Raji (cell line): ENCODE data around the gene TNXB.

Source experiments
- POLR2A ChIP-seq: IDR thresholded peaks from 2 replicates; pipeline ENCODE4 v1.6.1; 2011; ENCODE audit warnings: low read depth, low read length, control low read depth; ENCODE audit not compliant: insufficient read depth

Gene TNXB

GRCh38 chr6:32109114-32109764 is at the start of gene TNXB:
Gene TNXB, minus strand, starts transcription at chr6:32109338. Its CDS starts 11,140 bp downstream, at chr6:32098198.
- no peak for TF ChIP-seq POLR2A

- no peak for TF ChIP-seq POLR2A
Measured at GRCh38 chr6:32158052-32158451, 48.9 kb upstream of the TNXB start.

DNA sequence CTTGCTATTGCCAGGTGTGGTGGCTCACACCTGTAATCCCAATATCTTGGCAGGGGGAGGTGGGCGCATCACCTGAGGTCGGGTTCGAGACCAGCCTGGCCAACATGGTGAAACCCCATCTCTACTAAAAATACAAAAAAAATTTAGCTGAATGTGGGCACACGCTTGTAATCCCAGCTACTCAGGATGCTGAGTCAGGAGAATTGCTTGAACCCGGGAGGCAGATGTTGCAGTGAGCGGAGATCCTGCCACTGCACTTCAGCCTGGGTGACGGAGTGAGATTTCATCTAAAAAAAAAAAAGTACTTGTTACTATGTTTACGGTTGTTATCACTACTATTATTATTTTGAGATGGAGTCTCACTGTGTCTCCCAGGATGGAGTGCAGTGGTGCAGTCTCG is 47.8 kb upstream of the TNXB start:
- TF ChIP-seq POLR2A: no peak

- peak; percentile 42; the same call in 1 of the 2 replicates for TF ChIP-seq POLR2A
Measured at GRCh38 chr6:32154514-32155161, 45.5 kb upstream of the TNXB start.

DNA sequence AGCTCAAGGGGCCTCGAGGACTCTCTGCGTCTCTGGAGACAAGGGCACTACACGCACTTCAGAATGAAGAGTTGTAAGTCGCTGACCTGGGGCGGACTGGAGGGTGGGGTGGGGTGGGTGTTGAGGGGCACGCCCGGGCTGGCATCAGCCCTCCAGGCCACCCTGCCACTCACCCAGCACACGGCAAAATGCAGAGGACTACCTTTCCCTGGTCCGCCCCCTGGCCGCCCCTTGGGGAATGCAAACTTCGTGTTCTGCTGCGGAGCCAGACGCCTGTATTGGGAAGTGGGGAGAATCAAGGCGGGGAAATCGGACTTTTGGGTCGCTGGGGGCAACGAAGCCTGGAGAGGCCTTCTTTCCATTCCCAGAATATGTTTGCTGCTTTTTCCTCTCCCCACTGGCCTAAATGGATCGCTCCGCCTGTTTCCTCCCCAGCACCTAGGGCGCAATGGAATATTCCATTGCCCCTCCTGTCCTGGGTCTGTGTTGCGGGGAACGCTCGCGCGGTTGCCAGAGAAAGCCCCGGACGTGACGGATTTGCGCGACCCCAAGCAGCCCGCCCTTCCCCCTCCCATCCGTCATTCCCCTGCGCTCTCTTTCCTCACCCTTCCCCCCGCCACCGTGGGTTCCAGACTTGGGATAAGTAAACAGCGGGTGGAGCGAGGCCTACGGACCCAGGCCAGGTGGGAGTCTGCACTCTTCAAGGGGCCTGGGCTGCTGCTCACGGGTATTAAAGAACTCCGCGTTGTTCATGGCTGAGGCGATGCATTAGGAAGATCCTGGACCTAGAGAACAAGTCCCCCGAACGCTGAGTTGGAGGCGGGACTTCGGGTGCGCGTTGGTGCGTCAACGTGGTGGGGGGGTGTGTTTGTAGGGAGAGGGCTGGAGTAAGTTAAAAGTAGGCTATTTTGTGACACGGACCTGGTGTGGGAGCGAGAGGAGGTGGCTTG is 44.7 kb upstream of the TNXB start, which contains the start of gene PPT2:
Gene PPT2 (plus strand): TSS at position 578 of the 950 bp plus-strand sequence. CDS start 454 bp downstream, outside the sequence.
- TF ChIP-seq POLR2A: no peak

DNA sequence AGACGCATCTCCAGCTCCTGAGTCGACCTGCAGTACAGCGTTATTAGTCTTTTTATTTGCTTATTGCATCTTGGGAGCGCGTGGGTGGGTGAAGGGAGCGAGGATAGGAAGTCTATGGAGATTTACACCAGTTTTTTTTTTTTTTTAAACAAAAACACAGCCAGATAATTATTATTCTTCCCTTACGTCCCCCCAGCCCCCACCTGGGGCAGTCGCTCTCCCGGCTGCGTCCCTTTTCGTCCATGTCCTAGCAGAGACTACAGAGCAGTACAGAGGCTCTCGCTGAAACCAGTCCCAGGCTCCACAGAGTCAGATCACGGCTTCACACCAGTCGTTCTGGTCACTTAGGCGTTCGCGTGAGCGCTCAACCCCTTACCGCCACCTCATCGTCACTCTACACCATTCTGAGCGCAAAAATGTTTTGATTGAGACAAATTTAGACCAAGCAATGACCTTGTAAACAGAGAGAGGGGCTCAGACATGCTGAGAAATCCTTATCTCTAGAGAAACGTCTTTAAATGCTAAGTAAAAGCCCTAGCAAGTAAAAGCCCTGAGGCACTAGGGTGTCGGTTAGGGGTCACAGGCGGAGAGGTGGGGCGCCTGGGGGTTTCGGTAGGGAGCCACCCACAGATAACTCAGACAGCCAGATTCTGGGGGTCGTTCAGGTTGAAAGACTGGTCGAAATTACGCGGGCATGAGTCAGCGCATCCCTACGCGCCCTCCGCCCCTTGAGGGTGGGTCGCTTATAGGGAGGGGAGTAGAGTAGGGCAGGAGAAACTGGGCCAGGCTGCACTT is 43.8 kb upstream of the TNXB start:
- no peak for TF ChIP-seq POLR2A

GRCh38 chr6:32151863-32152768 is 43.0 kb upstream of the TNXB start, which contains the start of gene PRRT1:
Gene PRRT1, minus strand, starts transcription at chr6:32151939. Its CDS starts 112 bp downstream, at chr6:32151827.
- TF ChIP-seq POLR2A: no peak

DNA sequence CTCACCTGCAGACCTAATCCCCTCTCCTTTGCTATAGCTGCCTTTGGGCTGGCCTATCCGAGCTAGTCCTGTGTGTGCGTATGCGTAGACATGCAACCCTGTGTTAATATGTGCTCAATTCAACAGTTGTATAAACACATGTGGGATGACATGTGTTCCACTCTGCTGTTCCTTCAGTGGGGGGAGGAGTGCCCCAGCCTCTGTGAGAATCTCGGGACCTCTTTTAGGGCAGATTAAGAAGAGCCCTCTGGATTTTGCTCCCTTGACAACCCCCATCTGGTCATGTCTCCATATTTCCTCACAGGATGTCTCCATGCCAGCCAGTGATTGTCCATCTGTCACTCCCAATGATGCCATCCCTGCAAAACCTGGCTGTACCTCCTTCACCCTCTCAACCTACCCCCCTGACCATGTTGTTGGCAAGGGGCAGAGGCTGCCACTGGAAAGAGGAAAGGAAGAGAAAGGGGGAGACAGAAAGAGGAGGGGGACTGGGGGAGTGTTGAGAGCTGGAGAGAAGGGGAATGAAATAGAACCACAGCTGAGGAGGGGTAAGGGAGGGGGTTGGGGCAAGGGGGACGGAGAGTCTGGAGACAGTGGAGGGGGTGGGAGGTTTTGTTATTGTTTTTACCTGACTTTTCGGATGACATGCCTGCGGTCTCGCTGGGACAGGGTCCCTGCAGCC is 42.2 kb upstream of the TNXB start:
- no peak for TF ChIP-seq POLR2A

- TF ChIP-seq POLR2A: no peak
Measured at GRCh38 chr6:32149932-32150870, 41.1 kb upstream of the TNXB start.

DNA sequence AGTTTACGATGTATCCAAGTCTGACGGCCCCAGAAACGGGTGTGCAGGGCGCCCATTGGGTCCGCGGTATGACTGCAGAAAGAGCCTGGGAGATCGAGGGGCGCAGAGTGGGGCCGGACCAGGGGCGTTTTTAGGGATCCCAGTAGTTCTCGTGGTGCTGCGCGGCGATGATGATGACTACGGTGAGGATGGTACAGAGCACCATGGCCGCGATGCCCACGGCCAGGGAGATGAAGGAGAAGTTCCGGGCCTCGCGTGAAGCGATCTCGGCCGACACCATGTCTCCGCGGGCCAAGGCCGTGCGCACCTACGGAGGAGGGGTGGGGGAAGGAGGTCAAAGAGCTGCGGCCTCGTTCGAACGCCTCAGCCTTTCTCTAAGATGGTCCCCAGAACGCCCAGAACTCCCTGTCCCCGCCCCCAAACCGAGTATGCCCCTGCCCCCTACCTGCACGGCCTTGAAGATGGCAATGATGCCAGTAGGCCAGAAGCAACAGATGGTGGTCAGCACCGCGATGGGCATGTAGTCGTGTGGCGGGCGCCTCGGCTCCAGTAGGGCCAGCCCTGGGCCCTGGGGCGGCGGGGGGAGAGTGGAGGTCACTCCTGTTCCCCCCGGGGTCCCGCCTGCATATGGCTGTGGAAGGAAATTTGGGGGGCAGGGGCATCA is 40.1 kb upstream of the TNXB start:
- no peak for TF ChIP-seq POLR2A

GRCh38 chr6:32148289-32149091 is 39.4 kb upstream of the TNXB start:
- no peak for TF ChIP-seq POLR2A
